Upper lobe of left lung (tissue), 4 donors: ENCODE results near the gene SFTPB.
A peak's percentile ranks its signal among the peaks of the same experiment; 100 is the strongest.

Source experiments
- CTCF ChIP-seq, 6 experiments: fragments of 450-650 bp in 4 of 6; fragments of 200-600 bp in 2 of 6; sonication (generic) in 2 of 6; IDR thresholded peaks; one replicate each; pipeline ENCODE4 v1.5.1; 2016 to 2019; ENCODE audit warnings: antibody characterized with exemption in 6 of 6
- EP300 ChIP-seq, 4 donors: sonication (generic); formaldehyde crosslinking; IDR thresholded peaks; one replicate each; pipeline ENCODE4 v1.5.1; 2017; ENCODE audit warnings: antibody characterized with exemption in 4 of 4, control low read depth in 2 of 4
- POLR2A ChIP-seq, 4 donors: fragments of 450-650 bp; IDR thresholded peaks; one replicate each; pipeline ENCODE4 v1.5.1; 2016 to 2017; ENCODE audit warnings: antibody characterized with exemption in 4 of 4, mild to moderate bottlenecking in 2 of 4
- POLR2AphosphoS5 ChIP-seq, 2 donors: sonication (generic); formaldehyde crosslinking; IDR thresholded peaks; one replicate each; pipeline ENCODE4 v1.5.1; 2017; ENCODE audit warnings: antibody characterized with exemption in 2 of 2

GRCh38 chr2:85678794-85679672, 11.0 kb upstream of the SFTPB start:
- TF ChIP-seq POLR2A (IDR thresholded peaks at IDR 0.05): peak in 1 of 4 donors; percentile 8
- peak; percentile 98 to 99 (median 99) for TF ChIP-seq CTCF (IDR thresholded peaks at IDR 0.05)
- peak in 1 of 2 donors; percentile 72 for TF ChIP-seq POLR2AphosphoS5 (IDR thresholded peaks at IDR 0.05)
- peak in 2 of 4 donors; percentile 58 to 78 for TF ChIP-seq EP300 (IDR thresholded peaks at IDR 0.05)
